ENCODE measurements around the gene SLC22A31. TPM values are rescaled to one million over a fixed set of nuclear protein-coding genes. Genes with fewer than 3 reads are reported as not detected.

The SLC22A31 gene
- total RNA-seq, 4 donors from 2014 or later = 0.26 TPM; not detected in 3

DNA sequence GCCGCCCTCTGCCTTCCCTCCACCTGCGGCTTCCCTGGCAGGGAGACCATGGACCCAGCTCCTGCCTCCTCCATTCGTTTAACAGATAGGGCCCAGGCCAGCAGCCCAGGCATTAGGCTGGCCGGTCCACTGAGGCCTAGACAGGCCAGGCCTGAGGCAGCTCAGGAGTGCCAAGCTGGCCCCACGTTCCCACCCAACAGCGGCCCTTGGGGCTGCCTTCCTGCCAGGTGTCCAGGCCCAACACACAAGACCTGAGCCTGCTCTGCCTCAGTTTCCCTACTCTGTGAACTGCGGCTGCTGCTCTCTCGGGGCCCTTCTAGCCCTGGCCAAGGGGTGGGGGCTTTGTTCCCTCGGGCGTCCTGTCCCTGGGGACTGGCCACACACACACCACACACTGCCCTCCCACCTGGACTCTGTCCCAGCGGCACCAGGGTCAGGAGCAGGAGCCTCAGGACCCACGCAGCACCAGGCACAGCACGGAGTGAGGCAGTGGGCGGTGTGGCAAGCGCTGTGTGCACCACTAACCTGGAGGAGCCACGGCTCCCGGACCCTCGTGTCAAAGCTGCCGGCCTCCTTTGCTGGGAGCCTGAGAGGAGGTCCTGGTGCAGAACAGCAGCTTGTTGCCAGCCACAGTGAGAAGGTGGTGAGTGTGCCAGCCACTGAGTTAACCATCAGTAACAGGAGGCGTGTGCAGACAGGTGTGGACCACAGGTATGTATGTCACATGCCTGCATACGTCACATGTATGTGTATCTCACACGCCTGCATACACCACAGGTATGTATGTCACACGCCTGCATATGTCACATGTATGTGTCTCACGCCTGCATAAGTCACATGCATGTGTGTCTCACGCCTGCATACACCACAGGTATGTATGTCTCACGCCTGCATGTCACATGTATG lies 43.3 kb downstream of the SLC22A31 start:
- peaks cover 29 to 35% (median 30%) of the 10 kb centered on the region in 4 donors for H3K4me1 ChIP-seq
- peaks cover 0 to 9% (median 4%) of the 10 kb centered on the region in 4 donors for H3K36me3 ChIP-seq
- no peaks in the 10 kb centered on the region for H3K9me3 ChIP-seq
- H3K4me3 ChIP-seq = no peak overlapping the region
- intact Hi-C loops (cut with DNase I) = no loop called here
- WGBS = 81% methylated on average over 12 of the region's 26 CpGs
- TF ChIP-seq POLR2A (IDR thresholded peaks at IDR 0.05; ENCODE audit: low read depth) = no peak
- TF ChIP-seq POLR2AphosphoS5 (IDR thresholded peaks at IDR 0.05) = no peak
- TF ChIP-seq, protein P1, sequence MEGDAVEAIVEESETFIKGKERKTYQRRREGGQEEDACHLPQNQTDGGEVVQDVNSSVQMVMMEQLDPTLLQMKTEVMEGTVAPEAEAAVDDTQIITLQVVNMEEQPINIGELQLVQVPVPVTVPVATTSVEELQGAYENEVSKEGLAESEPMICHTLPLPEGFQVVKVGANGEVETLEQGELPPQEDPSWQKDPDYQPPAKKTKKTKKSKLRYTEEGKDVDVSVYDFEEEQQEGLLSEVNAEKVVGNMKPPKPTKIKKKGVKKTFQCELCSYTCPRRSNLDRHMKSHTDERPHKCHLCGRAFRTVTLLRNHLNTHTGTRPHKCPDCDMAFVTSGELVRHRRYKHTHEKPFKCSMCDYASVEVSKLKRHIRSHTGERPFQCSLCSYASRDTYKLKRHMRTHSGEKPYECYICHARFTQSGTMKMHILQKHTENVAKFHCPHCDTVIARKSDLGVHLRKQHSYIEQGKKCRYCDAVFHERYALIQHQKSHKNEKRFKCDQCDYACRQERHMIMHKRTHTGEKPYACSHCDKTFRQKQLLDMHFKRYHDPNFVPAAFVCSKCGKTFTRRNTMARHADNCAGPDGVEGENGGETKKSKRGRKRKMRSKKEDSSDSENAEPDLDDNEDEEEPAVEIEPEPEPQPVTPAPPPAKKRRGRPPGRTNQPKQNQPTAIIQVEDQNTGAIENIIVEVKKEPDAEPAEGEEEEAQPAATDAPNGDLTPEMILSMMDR (IDR thresholded peaks at IDR 0.05) = no peak
- no peak for TF ChIP-seq EP300 (IDR thresholded peaks at IDR 0.05)
- peaks cover 0 to 23% (median 0%) of the 10 kb centered on the region in 4 donors for H3K27me3 ChIP-seq
- no peak overlapping the region for H3K27ac ChIP-seq (replicated peaks in 1 of 4)
- DNase-seq (ENCODE audit: extremely low spot score) = no peak

GRCh38 chr16:89155851-89156739 lies 44.2 kb downstream of the SLC22A31 start:
- 79% methylated on average over 18 of the region's 24 CpGs for WGBS

GRCh38 chr16:89155184-89155679 lies 45.1 kb downstream of the SLC22A31 start:
- Histone ChIP-seq H3K27me3 (peaks cover 0 to 6% (median 0%) of the 10 kb centered on the region in 4 donors), H3K4me1 (peaks cover 29 to 35% (median 30%) of the 10 kb centered on the region in 4 donors), H3K4me3 (no peak overlapping the region), H3K9me3 (no peaks in the 10 kb centered on the region), H3K36me3 (peaks cover 3 to 26% (median 20%) of the 10 kb centered on the region in 4 donors), H3K27ac (replicated peaks in 1 of 4) (peak overlapping the region in 2 of 4 donors; percentile 39 to 45)
- 27% methylated on average over 7 of the region's 19 CpGs for WGBS
- DNase-seq (ENCODE audit: extremely low spot score) = peak; percentile 94
- intact Hi-C loops (cut with DNase I) = no loop called here
- TF ChIP-seq EP300 (IDR thresholded peaks at IDR 0.05) (peak; percentile 10), POLR2AphosphoS5 (IDR thresholded peaks at IDR 0.05) (peak; percentile 47 to 85)
- TF ChIP-seq, protein P1 (IDR thresholded peaks at IDR 0.05) = no peak

More at GRCh38 chr16:89155851-89156739, 44.2 kb downstream of the SLC22A31 start:
- no peak for DNase-seq (ENCODE audit: extremely low spot score)
- H3K4me3 ChIP-seq = no peak overlapping the region
- H3K36me3 ChIP-seq = peaks cover 2 to 18% (median 11%) of the 10 kb centered on the region in 4 donors
- no peaks in the 10 kb centered on the region for H3K9me3 ChIP-seq
- intact Hi-C loops (cut with DNase I) = no loop called here
- TF ChIP-seq, protein P1 (IDR thresholded peaks at IDR 0.05) = no peak
- TF ChIP-seq POLR2A (IDR thresholded peaks at IDR 0.05; ENCODE audit: low read depth) (no peak), POLR2AphosphoS5 (IDR thresholded peaks at IDR 0.05) (peak in 1 of 2 donors; percentile 6)
- no peak overlapping the region for H3K27ac ChIP-seq (replicated peaks in 1 of 4)
- H3K27me3 ChIP-seq = peaks cover 0 to 14% (median 0%) of the 10 kb centered on the region in 4 donors
- peaks cover 29 to 35% (median 30%) of the 10 kb centered on the region in 4 donors for H3K4me1 ChIP-seq

GRCh38 chr16:89154390-89155183 lies 45.8 kb downstream of the SLC22A31 start:
- Histone ChIP-seq H3K36me3 (peaks cover 3 to 33% (median 26%) of the 10 kb centered on the region in 4 donors), H3K27ac (replicated peaks in 1 of 4) (peak overlapping the region in 2 of 4 donors; percentile 39 to 45), H3K9me3 (no peaks in the 10 kb centered on the region), H3K27me3 (peaks cover 0 to 1% (median 0%) of the 10 kb centered on the region in 4 donors), H3K4me1 (peaks cover 28 to 34% (median 30%) of the 10 kb centered on the region in 4 donors), H3K4me3 (no peak overlapping the region)
- WGBS = 76% methylated on average over 12 of the region's 24 CpGs
- TF ChIP-seq EP300 (IDR thresholded peaks at IDR 0.05) = no peak
- TF ChIP-seq, protein P1 (IDR thresholded peaks at IDR 0.05) = no peak
- TF ChIP-seq POLR2A (IDR thresholded peaks at IDR 0.05; ENCODE audit: low read depth) = no peak
- no peak for TF ChIP-seq POLR2AphosphoS5 (IDR thresholded peaks at IDR 0.05)
- DNase-seq (ENCODE audit: extremely low spot score) = no peak
- intact Hi-C loops (cut with DNase I) = no loop called here

Data from esophagus muscularis mucosa (tissue), 4 donors.